Gastroesophageal sphincter (tissue), 4 donors: ENCODE measurements around the gene C6orf47. TPM values are rescaled to one million over a fixed set of nuclear protein-coding genes. Genes with fewer than 3 reads are reported as not detected.
A peak's percentile ranks its signal among the peaks of the same experiment; 100 is the strongest.
"Not testable (repeated sequence)": the region's sequence is repeated elsewhere in the genome, so short reads cannot be mapped to it uniquely, and the experiment has no call there.

ENCODE experiments used
- ATAC-seq: fragments of 150-250 bp; one replicate; pipeline ENCODE4 v1.9.1; 2016; ENCODE audit warnings: mild to moderate bottlenecking, moderate library complexity
- H3K27ac ChIP-seq, 4 donors: fragments of 200-600 bp; sonication (generic) in 3 of 4; 1 replicate in 3 of 4; 2 replicates in 1 of 4; pipeline ENCODE4 v1.5.1; 2016 to 2019
- H3K27me3 ChIP-seq: fragments of 200-600 bp; sonication (generic); one replicate; pipeline ENCODE4 v1.5.1; 2019
- H3K36me3 ChIP-seq, 2 donors: fragments of 200-600 bp; sonication (generic); one replicate each; pipeline ENCODE4 v1.5.1; 2019; ENCODE audit warnings: control low read depth in 1 of 2
- H3K4me1 ChIP-seq, 3 donors: fragments of 200-600 bp; sonication (generic); 1 replicate in 2 of 3; 2 replicates in 1 of 3; pipeline ENCODE4 v1.5.1; 2016 to 2019; ENCODE audit warnings: control low read depth in 2 of 3
- H3K4me3 ChIP-seq, 2 donors: fragments of 200-600 bp; sonication (generic); one replicate each; pipeline ENCODE4 v1.5.1; 2019; ENCODE audit warnings: mild to moderate bottlenecking in 1 of 2, moderate library complexity in 1 of 2
- H3K9me3 ChIP-seq, 3 donors: fragments of 200-600 bp; sonication (generic); one replicate each; pipeline ENCODE4 v1.5.1; 2017 to 2019; ENCODE audit warnings: control low read depth in 2 of 3
- CTCF ChIP-seq, 4 experiments: fragments of 200-600 bp in 2 of 4; fragments of 450-650 bp in 2 of 4; sonication (generic) in 1 of 4; IDR thresholded peaks; one replicate each; pipeline ENCODE4 v1.5.1; 2017 to 2019; ENCODE audit warnings: antibody characterized with exemption in 4 of 4, mild to moderate bottlenecking in 2 of 4, moderate library complexity in 2 of 4
- EP300 ChIP-seq: sonication (generic); formaldehyde crosslinking; IDR thresholded peaks from one replicate; pipeline ENCODE4 v1.6.1; 2017; ENCODE audit warnings: antibody characterized with exemption, mild to moderate bottlenecking
- POLR2A ChIP-seq, 2 donors: fragments of 450-650 bp; IDR thresholded peaks; one replicate each; pipeline ENCODE4 v1.6.1; 2017; ENCODE audit warnings: antibody characterized with exemption in 2 of 2, mild to moderate bottlenecking in 2 of 2, moderate library complexity in 1 of 2
- POLR2AphosphoS5 ChIP-seq: sonication (generic); formaldehyde crosslinking; IDR thresholded peaks from one replicate; pipeline ENCODE4 v1.6.1; 2017; ENCODE audit warnings: antibody characterized with exemption
- WGBS, 2 donors: methylation state at CpG; one replicate each; pipeline ENCODE4 v1.1.5; 2018; ENCODE audit warnings: low coverage in 1 of 2; 5-methylcytosine and 5-hydroxymethylcytosine counted together
- total RNA-seq, 4 donors: library from RNA; depleted of rRNA; stranded (reverse); fragments of >200 nt; gene quantifications; one replicate each; pipeline ENCODE4 v1.1.0, GENCODE V29; 2016

C6orf47 gene
- 10 to 100 TPM; 30.0 to 40.0 (median 36.1) TPM for total RNA-seq

GRCh38 chr6:31660381-31661261 lies at the start of gene C6orf47:
TSS of gene C6orf47 (minus strand) at chr6:31660778. CDS start at chr6:31659947, 831 bp downstream.
- ATAC-seq = peak; percentile 83
- Histone ChIP-seq H3K36me3 (peaks cover 0 to 49% of the 10 kb centered on the region in 2 donors), H3K4me1 (peaks cover 8 to 82% (median 36%) of the 10 kb centered on the region in 3 donors), H3K9me3 (no peaks in the 10 kb centered on the region), H3K4me3 (peak within 1 kb of the TSS; percentile 56 to 81), H3K27ac (peak within 1 kb of the TSS; percentile 50 to 89 (median 86)), H3K27me3 (no peaks in the 10 kb centered on the region)
- TF ChIP-seq EP300 (no peak), POLR2AphosphoS5 (peak; percentile 75), POLR2A (IDR thresholded peaks at IDR 0.05) (peak; percentile 93 to 94)
- WGBS, 2 donors = no CpG with 5 or more reads among the region's 52 CpGs

- H3K4me1 ChIP-seq, H3K9me3 ChIP-seq, H3K4me3 ChIP-seq, ATAC-seq, H3K27me3 ChIP-seq, H3K36me3 ChIP-seq, H3K27ac ChIP-seq: not testable (repeated sequence)
- WGBS, 2 donors = 81% methylated on average over 5 of the region's 11 CpGs; no CpG with 5 or more reads in 1 of the 2 donors
Observed at GRCh38 chr6:31709157-31709556, 48.6 kb upstream of the C6orf47 start.

- Histone ChIP-seq H3K4me3 (no peak overlapping the region), H3K9me3 (no peaks in the 10 kb centered on the region), H3K27ac (no peak overlapping the region), H3K36me3 (no peaks in the 10 kb centered on the region), H3K27me3 (peaks cover 8% of the 10 kb centered on the region), H3K4me1 (peaks cover 0 to 7% (median 4%) of the 10 kb centered on the region in 3 donors)
- no peak for ATAC-seq
- 83 to 96% methylated on average over 2 to 3 of the region's 3 CpGs for WGBS, 2 donors
- TF ChIP-seq EP300 = no peak
- TF ChIP-seq CTCF (IDR thresholded peaks at IDR 0.05) = no peak
- TF ChIP-seq POLR2A (IDR thresholded peaks at IDR 0.05) = no peak
- TF ChIP-seq POLR2AphosphoS5 = no peak
Observed at GRCh38 chr6:31708224-31708623, 47.6 kb upstream of the C6orf47 start.

GRCh38 chr6:31707701-31708100 lies 47.1 kb upstream of the C6orf47 start:
- ATAC-seq = no peak
- WGBS, 2 donors = 100% methylated on average over 1 to 2 of the region's 10 CpGs
- TF ChIP-seq POLR2A (IDR thresholded peaks at IDR 0.05) = no peak
- TF ChIP-seq EP300 = no peak
- no peak for TF ChIP-seq POLR2AphosphoS5
- no peak for TF ChIP-seq CTCF (IDR thresholded peaks at IDR 0.05)

GRCh38 chr6:31706599-31706998 lies 46.0 kb upstream of the C6orf47 start, which contains the start of gene LY6G6F:
TSS of gene LY6G6F (plus strand) at chr6:31706866. CDS start at chr6:31706907, 41 bp downstream.
- 60 to 80% methylated on average over 1 to 3 of the region's 3 CpGs for whole genome bisulfite sequencing, 2 donors
- Histone ChIP-seq H3K9me3 (no peaks in the 10 kb centered on the region), H3K27ac (no peak within 1 kb of the TSS), H3K27me3 (peaks cover 8% of the 10 kb centered on the region), H3K36me3 (no peaks in the 10 kb centered on the region), H3K4me3 (no peak within 1 kb of the TSS), H3K4me1 (peaks cover 4 to 16% (median 9%) of the 10 kb centered on the region in 3 donors)
- TF ChIP-seq POLR2AphosphoS5 = no peak
- no peak for TF ChIP-seq EP300
- TF ChIP-seq CTCF (IDR thresholded peaks at IDR 0.05) = no peak
- no peak for TF ChIP-seq POLR2A (IDR thresholded peaks at IDR 0.05)
- no peak for ATAC-seq

More at GRCh38 chr6:31707701-31708100, 47.1 kb upstream of the C6orf47 start:
- H3K4me3 ChIP-seq = no peak overlapping the region
- H3K27me3 ChIP-seq = peaks cover 8% of the 10 kb centered on the region
- H3K27ac ChIP-seq = no peak overlapping the region
- no peaks in the 10 kb centered on the region for H3K36me3 ChIP-seq
- H3K9me3 ChIP-seq = no peaks in the 10 kb centered on the region
- H3K4me1 ChIP-seq = peaks cover 0 to 7% (median 4%) of the 10 kb centered on the region in 3 donors
